Fibroblast of villous mesenchyme (primary cell): Measurements from ENCODE around the gene ARHGDIA. TPM values are rescaled to one million over a fixed set of nuclear protein-coding genes. Genes with fewer than 3 reads are reported as not detected.
A peak's percentile ranks its signal among the peaks of the same experiment; 100 is the strongest.

Experiments used
- DNase-seq: peaks from one replicate; pipeline ENCODE4 v3.0.0-alpha.2; 2010; ENCODE audit warnings: low read depth
- H3K4me3 ChIP-seq: 2 replicates; pipeline ENCODE4 v1.5.1; 2011; ENCODE audit warnings: low read depth, mild to moderate bottlenecking, low read length
- CTCF ChIP-seq: IDR thresholded peaks from 2 replicates; pipeline ENCODE4 v1.5.1; 2012; ENCODE audit warnings: low read depth, mild to moderate bottlenecking, low read length; ENCODE audit not compliant: insufficient read depth
- total RNA-seq: library from RNA; depleted of rRNA; stranded (reverse); fragments of >200 nt; gene quantifications from 2 replicates; pipeline ENCODE4 v1.2.3, GENCODE V29; 2012

ARHGDIA gene
- total RNA-seq, 1 donor, result 106 TPM

- no peak for TF ChIP-seq CTCF
- H3K4me3 ChIP-seq, result no peak overlapping the region
- DNase-seq, result no peak
Measured at GRCh38 chr17:81905424-81905875, 34.3 kb upstream of the ARHGDIA start.

GRCh38 chr17:81904600-81905423 is 33.7 kb upstream of the ARHGDIA start:
- H3K4me3 ChIP-seq, result no peak overlapping the region
- no peak for DNase-seq
- no peak for TF ChIP-seq CTCF

GRCh38 chr17:81903896-81904599 is 32.9 kb upstream of the ARHGDIA start:
- DNase-seq, result no peak
- no peak overlapping the region for H3K4me3 ChIP-seq
- TF ChIP-seq CTCF, result no peak

- DNase-seq, result no peak
- TF ChIP-seq CTCF, result no peak
- H3K4me3 ChIP-seq, result no peak overlapping the region
Measured at GRCh38 chr17:81903415-81903831, 32.3 kb upstream of the ARHGDIA start.

- no peak for DNase-seq
- TF ChIP-seq CTCF, result no peak
- H3K4me3 ChIP-seq, result peak overlapping the region; percentile 27
Measured at GRCh38 chr17:81902653-81903414, 31.7 kb upstream of the ARHGDIA start.

GRCh38 chr17:81902023-81902652 is 31.0 kb upstream of the ARHGDIA start, which contains the start of gene NPB:
Gene NPB, plus strand, starts transcription at chr17:81902238. Its CDS starts 40 bp downstream, at chr17:81902278.
- DNase-seq, result no peak
- peak within 1 kb of the TSS; percentile 40 for H3K4me3 ChIP-seq
- TF ChIP-seq CTCF, result no peak
